ENCODE results near the gene SLC25A3. TPM values are rescaled to one million over a fixed set of nuclear protein-coding genes. Genes with fewer than 3 reads are reported as not detected.

SLC25A3 gene
- total and polyA plus RNA-seq, 2 of the 13 experiments (the other 11 are each of a cell fraction or from before 2014, with no cell fraction given): 292 to 829 TPM

GRCh38 chr12:98594050-98594835 lies 757 bp downstream of the SLC25A3 start:
- intact Hi-C loops (cut with micrococcal nuclease; ENCODE audit: unreplicated experiment) (loop anchor here (2.0 to 5.0 kb wide), 4 partner anchors 27 to 92 kb away; partner anchors contain the start of gene TMPO), in situ Hi-C loops (cut with HindIII; ENCODE audit: extremely low pct_ligation_motif_present, low pct_unique_long_range_greater_than_20kb) (no loop called here)
- under 1% methylated on average over 12 of the region's 35 CpGs for WGBS (ENCODE audit: low lambda C conversion rate)
- Histone ChIP-seq H3K4me3 (replicated peaks in 1 of 3; ENCODE audit: insufficient read depth in 1 of 3, low read depth in 2 of 3, low read length in 3 of 3) (peak overlapping the region; percentile 88 to 98 (median 97)), H3K27ac (ENCODE audit: extremely low read length, insufficient read depth, low read length) (peak overlapping the region; percentile 80), H3K79me2 (ENCODE audit: insufficient read depth, low read length) (peaks cover 48% of the 10 kb centered on the region), H3K27me3 (ENCODE audit: control insufficient read depth in 1 of 2, insufficient read depth in 2 of 2, low read length in 2 of 2) (no peaks in the 10 kb centered on the region; a peak in 1 of 5 replicates), H2AFZ (ENCODE audit: low read length) (no peak overlapping the region), H3K9me3 (ENCODE audit: low read length) (no peaks in the 10 kb centered on the region), H3K4me2 (ENCODE audit: low read depth, low read length) (peak overlapping the region; percentile 89), H3K9ac (ENCODE audit: insufficient read depth, low read depth, low read length) (peak overlapping the region; percentile 99), H4K20me1 (ENCODE audit: insufficient read depth, low read length) (peaks cover 27% of the 10 kb centered on the region), H3K4me1 (ENCODE audit: insufficient read depth, low read length) (peaks cover 47% of the 10 kb centered on the region), H3K36me3 (replicated peaks in 1 of 2; ENCODE audit: control insufficient read depth in 1 of 2, insufficient read depth in 2 of 2, low read length in 2 of 2) (peaks cover 11 to 26% of the 10 kb centered on the region in 2 experiments)
- BruUV-seq (replicated peaks): no TSS peak
- FAIRE-seq (no peak), ATAC-seq (peak; percentile 19), DNase-seq (ENCODE audit: low spot score) (no peak)
- POLR2A ChIA-PET: interaction anchor here (0.7 to 3.3 kb wide), 11 partner anchors 10 to 143 kb away, joined by 3 to 32 read pairs (median 5); partner anchors contain the start of genes APAF1, IKBIP and TMPO
- CTCF ChIA-PET (ENCODE audit: low intra/inter-chr PET ratio, low total read pairs): interaction anchor here (1.0 kb wide), 1 partner anchor 27 kb away, joined by 3 read pairs; no protein-coding TSS in a partner anchor
- 0 out of 2 replicates have a peak, but pooled peaks have one; percentile 64 for TF ChIP-seq ZNF564 (CRISPR knock-in tag; IDR thresholded peaks at IDR 0.05)
- no peak for TF ChIP-seq CREM (IDR thresholded peaks at IDR 0.05)
- TF ChIP-seq CREM (CRISPR knock-in tag; IDR thresholded peaks at IDR 0.05): no peak
- peak; percentile 47; the same call in 1 of the 2 replicates for TF ChIP-seq ZNF547 (CRISPR knock-in tag; IDR thresholded peaks at IDR 0.05)
- no peak for TF ChIP-seq BHLHE40 (IDR thresholded peaks at IDR 0.05; ENCODE audit: low read length)
- TF ChIP-seq, protein P1, sequence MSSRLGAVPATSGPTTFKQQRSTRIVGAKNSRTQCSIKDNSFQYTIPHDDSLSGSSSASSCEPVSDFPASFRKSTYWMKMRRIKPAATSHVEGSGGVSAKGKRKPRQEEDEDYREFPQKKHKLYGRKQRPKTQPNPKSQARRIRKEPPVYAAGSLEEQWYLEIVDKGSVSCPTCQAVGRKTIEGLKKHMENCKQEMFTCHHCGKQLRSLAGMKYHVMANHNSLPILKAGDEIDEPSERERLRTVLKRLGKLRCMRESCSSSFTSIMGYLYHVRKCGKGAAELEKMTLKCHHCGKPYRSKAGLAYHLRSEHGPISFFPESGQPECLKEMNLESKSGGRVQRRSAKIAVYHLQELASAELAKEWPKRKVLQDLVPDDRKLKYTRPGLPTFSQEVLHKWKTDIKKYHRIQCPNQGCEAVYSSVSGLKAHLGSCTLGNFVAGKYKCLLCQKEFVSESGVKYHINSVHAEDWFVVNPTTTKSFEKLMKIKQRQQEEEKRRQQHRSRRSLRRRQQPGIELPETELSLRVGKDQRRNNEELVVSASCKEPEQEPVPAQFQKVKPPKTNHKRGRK (CRISPR knock-in tag; IDR thresholded peaks at IDR 0.05): 0 out of 2 replicates have a peak, but pooled peaks have one; percentile 35
- TF ChIP-seq NCOA1 (CRISPR knock-in tag; IDR thresholded peaks at IDR 0.05): no peak
- TF ChIP-seq ARID2 (CRISPR knock-in tag; IDR thresholded peaks at IDR 0.05; ENCODE audit: borderline replicate concordance): no peak
- no peak for TF ChIP-seq ZNF790 (CRISPR knock-in tag; IDR thresholded peaks at IDR 0.05; ENCODE audit: borderline replicate concordance)
- no peak for TF ChIP-seq U2AF1 (optimal IDR thresholded peaks at IDR 0.05; ENCODE audit: low read depth, low read length)
- TF ChIP-seq, protein P2, sequence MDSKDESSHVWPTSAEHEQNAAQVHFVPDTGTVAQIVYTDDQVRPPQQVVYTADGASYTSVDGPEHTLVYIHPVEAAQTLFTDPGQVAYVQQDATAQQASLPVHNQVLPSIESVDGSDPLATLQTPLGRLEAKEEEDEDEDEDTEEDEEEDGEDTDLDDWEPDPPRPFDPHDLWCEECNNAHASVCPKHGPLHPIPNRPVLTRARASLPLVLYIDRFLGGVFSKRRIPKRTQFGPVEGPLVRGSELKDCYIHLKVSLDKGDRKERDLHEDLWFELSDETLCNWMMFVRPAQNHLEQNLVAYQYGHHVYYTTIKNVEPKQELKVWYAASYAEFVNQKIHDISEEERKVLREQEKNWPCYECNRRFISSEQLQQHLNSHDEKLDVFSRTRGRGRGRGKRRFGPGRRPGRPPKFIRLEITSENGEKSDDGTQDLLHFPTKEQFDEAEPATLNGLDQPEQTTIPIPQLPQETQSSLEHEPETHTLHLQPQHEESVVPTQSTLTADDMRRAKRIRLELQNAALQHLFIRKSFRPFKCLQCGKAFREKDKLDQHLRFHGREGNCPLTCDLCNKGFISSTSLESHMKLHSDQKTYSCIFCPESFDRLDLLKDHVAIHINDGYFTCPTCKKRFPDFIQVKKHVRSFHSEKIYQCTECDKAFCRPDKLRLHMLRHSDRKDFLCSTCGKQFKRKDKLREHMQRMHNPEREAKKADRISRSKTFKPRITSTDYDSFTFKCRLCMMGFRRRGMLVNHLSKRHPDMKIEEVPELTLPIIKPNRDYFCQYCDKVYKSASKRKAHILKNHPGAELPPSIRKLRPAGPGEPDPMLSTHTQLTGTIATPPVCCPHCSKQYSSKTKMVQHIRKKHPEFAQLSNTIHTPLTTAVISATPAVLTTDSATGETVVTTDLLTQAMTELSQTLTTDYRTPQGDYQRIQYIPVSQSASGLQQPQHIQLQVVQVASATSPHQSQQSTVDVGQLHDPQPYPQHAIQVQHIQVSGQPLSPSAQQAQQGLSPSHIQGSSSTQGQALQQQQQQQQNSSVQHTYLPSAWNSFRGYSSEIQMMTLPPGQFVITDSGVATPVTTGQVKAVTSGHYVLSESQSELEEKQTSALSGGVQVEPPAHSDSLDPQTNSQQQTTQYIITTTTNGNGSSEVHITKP (CRISPR knock-in tag; IDR thresholded peaks at IDR 0.05; ENCODE audit: low read depth): no peak
- TF ChIP-seq PHF8 (CRISPR knock-in tag; IDR thresholded peaks at IDR 0.05): peak; percentile 27
- TF ChIP-seq CEBPZ (IDR thresholded peaks at IDR 0.05; ENCODE audit: low read length): no peak

Data from HepG2 (cell line).